H1 (cell line): Measurements from ENCODE around the gene RRP1. TPM values are rescaled to one million over a fixed set of nuclear protein-coding genes. Genes with fewer than 3 reads are reported as not detected.

Source experiments
- CTCF ChIA-PET: fragments of 300-600 bp; sonication (Branson Sonifier 250); formaldehyde crosslinking; loops from one replicate; lab custom pipeline; 2021; ENCODE audit not compliant: partially characterized antibody; lab: Charles Lee
- POLR2A ChIA-PET: fragments of 300-600 bp; sonication (Branson Sonifier 250); formaldehyde crosslinking; loops from one replicate; lab custom pipeline; 2021; ENCODE audit warnings: inconsistent platforms; ENCODE audit not compliant: partially characterized antibody; lab: Charles Lee
- DNase-seq, 2 experiments: peaks; one replicate each; pipeline versions ENCODE4 v3.0.0 to v3.0.0-alpha.2; 2010 to 2022; ENCODE audit warnings: low spot score in 2 of 2, low read depth in 1 of 2, mixed read lengths in 1 of 2
- FAIRE-seq: peaks from 2 replicates; lab custom pipeline; 2011; peaks lifted over from hg19 to GRCh38; lab: Jason Lieb, UNC
- H2AFZ ChIP-seq: 2 replicates; pipeline ENCODE4 v1.8.1; 2012; ENCODE audit warnings: low read length, inconsistent platforms
- H2AK5ac ChIP-seq: 2 replicates; pipeline ENCODE4 v1.6.1; 2013; ENCODE audit warnings: low read depth, low read length
- H2BK120ac ChIP-seq: replicated peaks from 2 replicates; pipeline ENCODE3; 2013; ENCODE audit warnings: low read depth, low read length, inconsistent platforms
- H2BK12ac ChIP-seq: 2 replicates; pipeline ENCODE4 v1.6.1; 2013; ENCODE audit warnings: low read depth, low read length
- H2BK15ac ChIP-seq: 2 replicates; pipeline ENCODE4 v1.6.1; 2013; ENCODE audit warnings: low read length
- H2BK20ac ChIP-seq: 2 replicates; pipeline ENCODE4 v1.6.1; 2013; ENCODE audit warnings: low read length
- H2BK5ac ChIP-seq: 2 replicates; pipeline ENCODE4 v1.6.1; 2013; ENCODE audit warnings: low read depth, low read length
- H3K14ac ChIP-seq: 2 replicates; pipeline ENCODE4 v1.6.1; 2013; ENCODE audit warnings: inconsistent platforms; ENCODE audit not compliant: insufficient read length
- H3K18ac ChIP-seq: 2 replicates; pipeline ENCODE4 v1.6.1; 2013; ENCODE audit warnings: low read length; ENCODE audit errors: extremely low read depth
- H3K23ac ChIP-seq: 2 replicates; pipeline ENCODE4 v1.6.1; 2013; ENCODE audit warnings: inconsistent platforms; ENCODE audit not compliant: insufficient read length
- H3K23me2 ChIP-seq: 2 replicates; pipeline ENCODE4 v1.6.1; 2013; ENCODE audit warnings: low read depth, low read length
- H3K27ac ChIP-seq: 2 replicates; pipeline ENCODE4 v1.6.1; 2011; ENCODE audit warnings: low read depth, low read length, inconsistent platforms
- H3K27me3 ChIP-seq, 4 experiments: replicated peaks in 1 of 4; 1 replicate in 1 of 4; 2 replicates in 3 of 4; pipeline versions ENCODE4 v1.6.1 to v1.8.1; 2011 to 2013; ENCODE audit warnings: low read length in 3 of 4, mild to moderate bottlenecking in 3 of 4, inconsistent platforms in 2 of 4, mixed read lengths in 2 of 4, moderate library complexity in 1 of 4; ENCODE audit not compliant: control insufficient read depth in 3 of 4, insufficient read depth in 3 of 4; ENCODE audit errors: extremely low read depth in 1 of 4
- H3K36me3 ChIP-seq, 4 experiments: 2 replicates each; pipeline versions ENCODE4 v1.6.1 to v1.8.1; 2011 to 2013; ENCODE audit warnings: mild to moderate bottlenecking in 4 of 4, low read length in 3 of 4, moderate library complexity in 2 of 4, control low read depth in 1 of 4, inconsistent platforms in 1 of 4; ENCODE audit not compliant: insufficient read depth in 4 of 4, control insufficient read depth in 2 of 4
- H3K4ac ChIP-seq: replicated peaks from 2 replicates; pipeline ENCODE3; 2013; ENCODE audit warnings: low read length, low read depth, mixed read lengths, inconsistent platforms; ENCODE audit not compliant: insufficient read length
- H3K4me1 ChIP-seq, 4 experiments: replicated peaks in 1 of 4; 1 replicate in 1 of 4; 2 replicates in 3 of 4; pipeline versions ENCODE4 v1.6.1 to v1.8.1; 2011 to 2013; ENCODE audit warnings: low read length in 3 of 4, inconsistent platforms in 2 of 4, mixed read lengths in 1 of 4; ENCODE audit not compliant: insufficient read depth in 4 of 4, control insufficient read depth in 3 of 4
- H3K4me2 ChIP-seq, 2 experiments: 2 replicates each; pipeline versions ENCODE4 v1.6.1 to v1.8.1; 2011 to 2013; ENCODE audit warnings: low read depth in 2 of 2, low read length in 2 of 2, control low read depth in 1 of 2, inconsistent platforms in 1 of 2, mild to moderate bottlenecking in 1 of 2; ENCODE audit not compliant: insufficient read depth in 1 of 2
- H3K4me3 ChIP-seq, 4 experiments: fragments of 200-600, 300-600 bp in 1 of 4; sonication (generic), shearing (Covaris generic), sonication (Bioruptor Twin) in 1 of 4; 2 replicates each; pipeline versions ENCODE4 v1.5.1 to v1.8.1; 2011 to 2016; ENCODE audit warnings: low read length in 4 of 4, low read depth in 3 of 4, control low read depth in 2 of 4, inconsistent platforms in 2 of 4, mild to moderate bottlenecking in 2 of 4, mixed read lengths in 1 of 4, moderate library complexity in 1 of 4; ENCODE audit not compliant: insufficient read depth in 2 of 4; ENCODE audit errors: extremely low read depth in 1 of 4
- H3K56ac ChIP-seq: replicated peaks from 2 replicates; pipeline ENCODE3; 2013; ENCODE audit warnings: low read depth, mild to moderate bottlenecking, mixed read lengths, low read length, inconsistent platforms; ENCODE audit not compliant: insufficient read length
- H3K79me1 ChIP-seq: 2 replicates; pipeline ENCODE4 v1.6.1; 2013; ENCODE audit warnings: low read depth, low read length, control low read depth
- H3K79me2 ChIP-seq, 2 experiments: 2 replicates each; pipeline versions ENCODE4 v1.6.1 to v1.8.1; 2012 to 2013; ENCODE audit warnings: low read length in 2 of 2, mild to moderate bottlenecking in 2 of 2, inconsistent platforms in 1 of 2; ENCODE audit not compliant: insufficient read depth in 2 of 2, control insufficient read depth in 1 of 2
- H3K9ac ChIP-seq, 4 experiments: replicated peaks in 1 of 4; 1 replicate in 1 of 4; 2 replicates in 3 of 4; pipeline versions ENCODE4 v1.6.1 to v1.8.1; 2011 to 2013; ENCODE audit warnings: low read depth in 3 of 4, low read length in 3 of 4, control low read depth in 2 of 4, mild to moderate bottlenecking in 2 of 4, moderate library complexity in 2 of 4, inconsistent platforms in 1 of 4; ENCODE audit errors: extremely low read depth in 1 of 4
- H3K9me3 ChIP-seq, 2 experiments: 2 replicates each; pipeline versions ENCODE4 v1.6.1 to v1.8.1; 2012 to 2013; ENCODE audit warnings: mild to moderate bottlenecking in 2 of 2, moderate library complexity in 2 of 2, control low read depth in 1 of 2, inconsistent platforms in 1 of 2, low read depth in 1 of 2, low read length in 1 of 2, mixed read lengths in 1 of 2; ENCODE audit not compliant: insufficient read depth in 2 of 2
- H4K20me1 ChIP-seq, 2 experiments: replicated peaks in 1 of 2; 2 replicates each; pipeline versions ENCODE3 to v1.8.1; 2011 to 2013; ENCODE audit warnings: inconsistent platforms in 2 of 2, low read length in 2 of 2, mild to moderate bottlenecking in 1 of 2; ENCODE audit not compliant: insufficient read depth in 2 of 2, control insufficient read depth in 1 of 2
- H4K5ac ChIP-seq: 2 replicates; pipeline ENCODE4 v1.6.1; 2013; ENCODE audit warnings: low read length, low read depth, mixed read lengths, inconsistent platforms; ENCODE audit not compliant: insufficient read length
- H4K8ac ChIP-seq: 2 replicates; pipeline ENCODE4 v1.8.0; 2013; ENCODE audit warnings: mild to moderate bottlenecking, moderate library complexity, low read length, inconsistent platforms; ENCODE audit not compliant: insufficient read depth; ENCODE audit errors: extremely low read depth
- H4K91ac ChIP-seq: replicated peaks from 2 replicates; pipeline ENCODE3; 2013; ENCODE audit warnings: low read length, mixed read lengths, inconsistent platforms; ENCODE audit not compliant: insufficient read length
- BRCA1 ChIP-seq: IDR thresholded peaks from 2 replicates; pipeline ENCODE4 v1.6.1; 2012; ENCODE audit warnings: low read depth, low read length, improper control_type of control experiment
- CBX5 ChIP-seq: fragments of 300-800, 300-1000 bp; sonication (generic); IDR thresholded peaks from 2 replicates; pipeline ENCODE4 v1.7.1; 2016; ENCODE audit warnings: antibody characterized with exemption, low read length, low read depth
- EGR1 ChIP-seq: IDR thresholded peaks from 2 replicates; pipeline ENCODE4 v1.6.1; 2011; ENCODE audit warnings: low read depth, low read length, borderline replicate concordance
- FOSL1 ChIP-seq: IDR thresholded peaks from 2 replicates; pipeline ENCODE4 v1.6.1; 2011; ENCODE audit warnings: mild to moderate bottlenecking, low read depth, low read length, moderate library complexity; ENCODE audit not compliant: insufficient read depth
- JUN ChIP-seq: IDR thresholded peaks from 2 replicates; pipeline ENCODE4 v1.6.1; 2011; ENCODE audit warnings: low read depth, mild to moderate bottlenecking, improper control_type of control experiment, low read length
- JUND ChIP-seq: IDR thresholded peaks from 2 replicates; pipeline ENCODE4 v1.6.1; 2011; ENCODE audit warnings: mild to moderate bottlenecking, improper control_type of control experiment, low read length
- KDM4A ChIP-seq: IDR thresholded peaks from one replicate; pipeline ENCODE4 v1.7.1; 2012; ENCODE audit warnings: low read depth, mild to moderate bottlenecking, moderate library complexity, low read length, inconsistent platforms; ENCODE audit not compliant: severe bottlenecking
- MAFK ChIP-seq: IDR thresholded peaks from 2 replicates; pipeline ENCODE4 v1.6.1; 2012; ENCODE audit warnings: low read depth, mild to moderate bottlenecking, improper control_type of control experiment, low read length
- NRF1 ChIP-seq: IDR thresholded peaks from 2 replicates; pipeline ENCODE4 v1.6.1; 2011; ENCODE audit warnings: mild to moderate bottlenecking, low read depth, low read length, improper control_type of control experiment
- RFX5 ChIP-seq: IDR thresholded peaks from 2 replicates; pipeline ENCODE4 v1.6.1; 2011; ENCODE audit warnings: low read depth, low read length, improper control_type of control experiment, borderline replicate concordance
- RXRA ChIP-seq: IDR thresholded peaks from 2 replicates; pipeline ENCODE4 v1.6.1; 2011; ENCODE audit warnings: low read depth, mild to moderate bottlenecking, low read length, moderate library complexity; ENCODE audit not compliant: insufficient read depth
- TBP ChIP-seq: IDR thresholded peaks from 2 replicates; pipeline ENCODE4 v1.6.1; 2011; ENCODE audit warnings: low read depth, low read length, improper control_type of control experiment
- WGBS, 2 experiments: shearing (Covaris generic) in 1 of 2; methylation state at CpG; one replicate each; pipeline versions ENCODE4 v1.1.6 to v1.1.7; 2013 to 2015; ENCODE audit warnings: low lambda C conversion rate in 2 of 2, mixed read lengths in 2 of 2, inconsistent platforms in 1 of 2, low coverage in 1 of 2, missing lambda C conversion rate in 1 of 2; ENCODE audit not compliant: insufficient replicate concordance in 2 of 2, insufficient coverage in 1 of 2, insufficient read length in 1 of 2; ENCODE audit errors: extremely low coverage in 1 of 2, missing lambda C conversion rate in 1 of 2; 5-methylcytosine and 5-hydroxymethylcytosine counted together
- polyA plus RNA-seq, 7 experiments: library from polyadenylated mRNA; depleted of rRNA in 3 of 7; stranded (reverse) in 5 of 7; unstranded in 2 of 7; fragments of >200 nt in 5 of 7; fragments of 200-250 nt in 2 of 7; gene quantifications; 1 replicate in 5 of 7; 2 replicates in 1 of 7; 4 replicates in 1 of 7; pipeline versions ENCODE4 v1.2.1 to v1.2.3, GENCODE V29; 2011 to 2013; ENCODE audit warnings: missing spikeins in 2 of 7, mixed read lengths in 2 of 7
- total RNA-seq: library from RNA; stranded (reverse); fragmentation: NEBNext Ultra II Directional; extraction: Animal tissue kit (Norgen Biotek cat#: 25700); gene quantifications from 2 replicates; pipeline ENCODE4 v1.2.1, GENCODE V29; 2021
- TF ChIP-seq, protein P1 (sequence below): IDR thresholded peaks from 2 replicates; pipeline ENCODE4 v1.6.1; 2012; ENCODE audit warnings: inconsistent platforms

The RRP1 gene
- total and polyA plus RNA-seq, 2 of the 8 experiments (the other 6 are each of a cell fraction or from before 2014, with no cell fraction given) = 11.6 to 55.2 TPM

DNA sequence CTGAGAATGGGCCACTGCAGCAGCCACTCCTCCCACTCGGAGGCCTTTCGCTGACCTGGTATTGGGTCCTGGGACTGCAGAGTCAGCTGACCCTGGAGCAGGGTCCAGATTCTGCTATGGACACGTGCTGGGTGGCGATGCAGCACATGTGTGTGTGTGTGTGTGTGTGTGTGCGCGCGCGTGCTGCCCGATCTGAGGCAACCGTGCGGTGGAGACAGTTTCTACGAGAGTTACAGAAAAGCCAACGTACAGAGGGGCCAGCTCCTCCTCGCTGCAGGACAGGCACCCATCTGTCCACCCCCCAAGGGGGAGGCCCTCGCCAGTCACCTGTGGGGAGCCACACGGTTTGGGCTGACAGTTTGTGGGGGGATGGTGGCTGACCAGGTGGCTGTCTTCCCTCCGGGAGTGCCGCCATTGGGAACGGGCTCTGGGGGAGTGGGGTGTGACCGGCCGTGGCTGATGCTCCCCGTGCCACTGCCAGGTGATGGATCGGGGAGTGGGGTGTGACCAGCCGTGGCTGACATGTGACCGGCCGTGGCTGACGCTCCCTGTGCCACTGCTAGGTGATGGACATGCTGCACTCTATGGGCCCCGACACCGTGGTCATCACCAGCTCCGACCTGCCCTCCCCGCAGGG, 37.3 kb upstream of the RRP1 start:
- H3K23ac ChIP-seq = no peak overlapping the region
- no peaks in the 10 kb centered on the region for H3K79me2 ChIP-seq
- no peak overlapping the region for H2BK120ac ChIP-seq
- no peak overlapping the region for H3K4me3 ChIP-seq
- no peak overlapping the region for H3K4me2 ChIP-seq
- POLR2A ChIA-PET = interaction anchor here (1.2 to 1.3 kb wide), 2 partner anchors 10 to 12 kb away, joined by 3 to 4 read pairs; no protein-coding TSS in a partner anchor
- H2BK20ac ChIP-seq = no peak overlapping the region
- no peak overlapping the region for H3K4ac ChIP-seq
- no peak overlapping the region for H3K14ac ChIP-seq
- peaks cover 7 to 29% (median 17%) of the 10 kb centered on the region in 4 experiments; a peak in 7 of 8 replicates for H3K36me3 ChIP-seq
- FAIRE-seq (no peak), DNase-seq (no peak)
- H2AFZ ChIP-seq = no peak overlapping the region
- H3K56ac ChIP-seq = no peak overlapping the region
- H4K91ac ChIP-seq = no peak overlapping the region
- H3K27me3 ChIP-seq = no peaks in the 10 kb centered on the region
- 91% methylated on average over 27 of the region's 31 CpGs; no CpG with 5 or more reads in 1 of the 2 experiments for WGBS, 2 experiments
- no peak overlapping the region for H2BK12ac ChIP-seq
- H2BK15ac ChIP-seq = no peak overlapping the region
- no peaks in the 10 kb centered on the region for H3K23me2 ChIP-seq
- no peak overlapping the region for H3K27ac ChIP-seq
- no peak overlapping the region for H3K9ac ChIP-seq
- CTCF ChIA-PET = interaction anchor here (0.8 kb wide), 1 partner anchor 739 kb away, joined by 3 read pairs; no protein-coding TSS in a partner anchor
- H2BK5ac ChIP-seq = no peak overlapping the region
- H3K18ac ChIP-seq = no peak overlapping the region
- H4K5ac ChIP-seq = no peak overlapping the region
- H3K4me1 ChIP-seq = no peaks in the 10 kb centered on the region
- H4K8ac ChIP-seq = no peak overlapping the region
- peaks cover 2% of the 10 kb centered on the region; the same call in 1 of the 2 replicates for H3K79me1 ChIP-seq
- peaks cover 2 to 16% of the 10 kb centered on the region in 2 experiments for H4K20me1 ChIP-seq
- H2AK5ac ChIP-seq = no peak overlapping the region
- no peaks in the 10 kb centered on the region for H3K9me3 ChIP-seq
- TF ChIP-seq JUND = no peak
- TF ChIP-seq BRCA1 = no peak
- no peak for TF ChIP-seq EGR1
- no peak for TF ChIP-seq MAFK
- TF ChIP-seq RXRA = no peak
- TF ChIP-seq KDM4A = no peak
- TF ChIP-seq FOSL1 = no peak
- TF ChIP-seq, protein P1, sequence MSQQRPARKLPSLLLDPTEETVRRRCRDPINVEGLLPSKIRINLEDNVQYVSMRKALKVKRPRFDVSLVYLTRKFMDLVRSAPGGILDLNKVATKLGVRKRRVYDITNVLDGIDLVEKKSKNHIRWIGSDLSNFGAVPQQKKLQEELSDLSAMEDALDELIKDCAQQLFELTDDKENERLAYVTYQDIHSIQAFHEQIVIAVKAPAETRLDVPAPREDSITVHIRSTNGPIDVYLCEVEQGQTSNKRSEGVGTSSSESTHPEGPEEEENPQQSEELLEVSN = no peak
- no peak for TF ChIP-seq CBX5
- no peak for TF ChIP-seq TBP
- TF ChIP-seq JUN = no peak
- TF ChIP-seq NRF1 = no peak
- TF ChIP-seq RFX5 = no peak
